Ovary (tissue), 9 donors: ENCODE measurements around the gene THUMPD3. TPM values are rescaled to one million over a fixed set of nuclear protein-coding genes. Genes with fewer than 3 reads are reported as not detected.

Source experiments
- DNase-seq, 5 donors: peaks; one replicate each; pipeline ENCODE4 v3.0.0-alpha.2; 2019 to 2020
- H3K27ac ChIP-seq, 2 donors: fragments of 200-600 bp; one replicate each; pipeline versions ENCODE4 v1.5.1 to v1.8.0; 2019 to 2022
- H3K27me3 ChIP-seq: fragments of 200-600 bp; one replicate; pipeline ENCODE4 v1.8.0; 2022
- H3K36me3 ChIP-seq: fragments of 200-600 bp; sonication (generic); one replicate; pipeline ENCODE4 v1.5.1; 2019
- H3K4me1 ChIP-seq: one replicate; pipeline ENCODE4 v1.8.1; 2013; ENCODE audit warnings: mild to moderate bottlenecking, moderate library complexity; ENCODE audit not compliant: insufficient read depth
- H3K4me3 ChIP-seq: fragments of 200-600 bp; sonication (generic); one replicate; pipeline ENCODE4 v1.5.1; 2017
- H3K9me3 ChIP-seq, 2 donors: fragments of 200-600 bp in 1 of 2; sonication (generic) in 1 of 2; one replicate each; pipeline versions ENCODE4 v1.5.1 to v1.8.1; 2013 to 2019; ENCODE audit warnings: mild to moderate bottlenecking in 1 of 2, moderate library complexity in 1 of 2
- EP300 ChIP-seq: sonication (generic); formaldehyde crosslinking; IDR thresholded peaks from one replicate; pipeline ENCODE4 v1.6.1; 2017; ENCODE audit warnings: antibody characterized with exemption
- POLR2A ChIP-seq: fragments of 450-650 bp; IDR thresholded peaks from one replicate; pipeline ENCODE4 v1.6.1; 2017; ENCODE audit warnings: antibody characterized with exemption, mild to moderate bottlenecking, moderate library complexity
- WGBS, 3 donors: extraction: QIAGEN DNeasy Blood & Tissue Kit in 1 of 3; methylation state at CpG; one replicate each; pipeline versions ENCODE4 v1.1.5 to v1.1.7; 2013 to 2017; 5-methylcytosine and 5-hydroxymethylcytosine counted together
- intact Hi-C, 4 donors: fragments of 100-400 bp; cut with DNase I; formaldehyde crosslinking; loops; one replicate each; pipeline versions ENCODE4 v1.11.0 to v1.15.1; 2022 to 2023
- polyA plus RNA-seq, 2 donors: library from polyadenylated mRNA; stranded (reverse); fragments of 200-250 nt in 1 of 2; fragments of 350-450 nt in 1 of 2; fragmentation: Illumina TruSeq in 1 of 2; extraction: RNeasy Lipid Tissue Mini Kit (QIAGEN cat#74804) in 1 of 2; gene quantifications; one replicate each; pipeline ENCODE4 v1.2.3, GENCODE V29; 2013 to 2014
- total RNA-seq, 7 donors: library from RNA; depleted of rRNA in 2 of 7; stranded (reverse); fragments of >200 nt in 2 of 7; fragmentation: NEBNext Ultra II Directional in 3 of 7; extraction: Animal tissue kit (Norgen Biotek cat#: 25700) in 3 of 7; gene quantifications; one replicate each; pipeline versions ENCODE4 v1.1.0 to v1.2.4, GENCODE V29; 2016 to 2023
- TF ChIP-seq, protein P1 (sequence below), 3 donors: fragments of 450-650 bp in 2 of 3; fragments of 200-600 bp in 1 of 3; IDR thresholded peaks; one replicate each; pipeline versions ENCODE4 v1.5.1 to v1.8.0; 2016 to 2022; ENCODE audit warnings: antibody characterized with exemption in 3 of 3, mild to moderate bottlenecking in 1 of 3
- donor health status: DM: no; HTN: no; CAD: no; lungs with moderate emphysema.
- donor health status: DM: no; HTN: no; CAD: no.
- donor health status: Bipolar disorder and iron deficiency.
- donor health status: DM: yes; HTN: yes; CAD: no.
- donor health status: DM: no; HTN: no; CAD: no.
- donor health status: DM: yes; HTN: yes; CAD: no.

Gene THUMPD3
- total and polyA plus RNA-seq, 9 donors, result 11.9 to 35.1 (median 25.9) TPM

DNA sequence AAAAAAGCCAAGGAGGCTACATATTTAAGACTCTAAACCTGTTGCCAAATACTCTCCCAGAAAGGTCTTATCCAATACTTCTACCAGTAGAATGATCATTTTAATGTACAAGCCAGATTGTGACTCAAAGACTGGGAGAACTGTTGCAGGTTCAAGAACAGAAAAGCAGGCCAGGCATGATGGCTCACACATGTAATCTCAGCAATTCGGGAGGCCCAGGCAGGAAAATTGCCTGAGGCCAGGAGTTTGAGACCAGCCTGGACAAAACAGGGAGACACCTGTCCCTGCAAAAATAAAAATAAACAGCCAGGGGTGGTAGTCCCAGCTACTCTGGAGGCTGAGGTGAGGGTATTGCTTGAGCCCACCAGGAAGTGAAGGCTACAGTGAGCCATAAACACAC is 17.8 kb upstream of the THUMPD3 start:
- TF ChIP-seq EP300 (no peak), POLR2A (no peak)
- TF ChIP-seq, protein P1, sequence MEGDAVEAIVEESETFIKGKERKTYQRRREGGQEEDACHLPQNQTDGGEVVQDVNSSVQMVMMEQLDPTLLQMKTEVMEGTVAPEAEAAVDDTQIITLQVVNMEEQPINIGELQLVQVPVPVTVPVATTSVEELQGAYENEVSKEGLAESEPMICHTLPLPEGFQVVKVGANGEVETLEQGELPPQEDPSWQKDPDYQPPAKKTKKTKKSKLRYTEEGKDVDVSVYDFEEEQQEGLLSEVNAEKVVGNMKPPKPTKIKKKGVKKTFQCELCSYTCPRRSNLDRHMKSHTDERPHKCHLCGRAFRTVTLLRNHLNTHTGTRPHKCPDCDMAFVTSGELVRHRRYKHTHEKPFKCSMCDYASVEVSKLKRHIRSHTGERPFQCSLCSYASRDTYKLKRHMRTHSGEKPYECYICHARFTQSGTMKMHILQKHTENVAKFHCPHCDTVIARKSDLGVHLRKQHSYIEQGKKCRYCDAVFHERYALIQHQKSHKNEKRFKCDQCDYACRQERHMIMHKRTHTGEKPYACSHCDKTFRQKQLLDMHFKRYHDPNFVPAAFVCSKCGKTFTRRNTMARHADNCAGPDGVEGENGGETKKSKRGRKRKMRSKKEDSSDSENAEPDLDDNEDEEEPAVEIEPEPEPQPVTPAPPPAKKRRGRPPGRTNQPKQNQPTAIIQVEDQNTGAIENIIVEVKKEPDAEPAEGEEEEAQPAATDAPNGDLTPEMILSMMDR (IDR thresholded peaks at IDR 0.05), result no peak
- Histone ChIP-seq H3K9me3 (no peaks in the 10 kb centered on the region), H3K27me3 (no peaks in the 10 kb centered on the region), H3K4me3 (no peak overlapping the region), H3K4me1 (no peaks in the 10 kb centered on the region), H3K36me3 (no peaks in the 10 kb centered on the region), H3K27ac (no peak overlapping the region)
- intact Hi-C loops, result no loop called here
- DNase-seq, result no peak
- 0 to 43% (median 39%) methylated on average over 1 of the region's 1 CpG for WGBS, 3 donors

GRCh38 chr3:9346141-9346540 is 16.7 kb upstream of the THUMPD3 start:
- no peak for DNase-seq
- intact Hi-C loops, result no loop called here
- Histone ChIP-seq H3K9me3 (no peaks in the 10 kb centered on the region), H3K4me3 (no peak overlapping the region), H3K27ac (no peak overlapping the region), H3K36me3 (no peaks in the 10 kb centered on the region), H3K4me1 (no peaks in the 10 kb centered on the region), H3K27me3 (no peaks in the 10 kb centered on the region)
- TF ChIP-seq, protein P1 (IDR thresholded peaks at IDR 0.05), result no peak
- no peak for TF ChIP-seq POLR2A
- no peak for TF ChIP-seq EP300
- WGBS, 3 donors, result 71 to 81% (median 72%) methylated on average over 1 of the region's 1 CpG

GRCh38 chr3:9347081-9347480 is 15.8 kb upstream of the THUMPD3 start:
- Histone ChIP-seq H3K4me1 (no peaks in the 10 kb centered on the region), H3K36me3 (no peaks in the 10 kb centered on the region), H3K9me3 (no peaks in the 10 kb centered on the region), H3K27ac (no peak overlapping the region), H3K4me3 (no peak overlapping the region), H3K27me3 (no peaks in the 10 kb centered on the region)
- 74 to 84% (median 83%) methylated on average over 5 of the region's 5 CpGs for WGBS, 3 donors
- DNase-seq, result no peak
- intact Hi-C loops, result no loop called here
- TF ChIP-seq, protein P1 (IDR thresholded peaks at IDR 0.05), result no peak
- TF ChIP-seq EP300, result no peak
- TF ChIP-seq POLR2A, result no peak

DNA sequence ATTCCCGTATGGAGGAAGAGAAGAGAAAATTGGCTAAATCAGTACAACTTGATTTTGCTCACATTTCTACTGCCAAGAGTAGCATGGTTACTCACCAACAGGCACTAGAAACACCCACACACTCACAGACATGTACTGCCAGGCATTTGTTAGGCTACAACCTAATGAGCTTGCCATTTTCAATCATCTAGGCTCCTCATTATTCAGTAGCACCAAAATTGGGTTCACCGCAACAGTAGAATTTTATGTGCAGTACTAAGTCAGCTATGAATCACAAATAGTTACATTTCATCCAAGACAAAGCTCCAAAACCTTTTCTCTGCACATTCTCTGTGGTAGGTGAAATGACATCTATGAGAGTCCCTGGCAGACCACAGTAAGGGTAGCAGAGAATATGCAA is 15.0 kb upstream of the THUMPD3 start:
- no peaks in the 10 kb centered on the region for H3K4me1 ChIP-seq
- no peaks in the 10 kb centered on the region for H3K36me3 ChIP-seq
- no peak overlapping the region for H3K27ac ChIP-seq
- WGBS, 3 donors, result 45 to 49% (median 48%) methylated on average over 2 of the region's 2 CpGs
- H3K27me3 ChIP-seq, result no peaks in the 10 kb centered on the region
- TF ChIP-seq, protein P1 (IDR thresholded peaks at IDR 0.05), result no peak
- no peak overlapping the region for H3K4me3 ChIP-seq
- H3K9me3 ChIP-seq, result no peaks in the 10 kb centered on the region
- no peak for DNase-seq
- intact Hi-C loops, result no loop called here
